Measurements from ENCODE around the gene HOXB1.

The HOXB1 gene

GRCh38 chr17:48554412-48555257, 23.8 kb upstream of the HOXB1 start:
- DNase-seq (ENCODE audit: low read depth, low spot score) = peak; percentile 67

GRCh38 chr17:48553826-48554225, 23.0 kb upstream of the HOXB1 start:
- no peak for DNase-seq (ENCODE audit: low read depth, low spot score)

DNA sequence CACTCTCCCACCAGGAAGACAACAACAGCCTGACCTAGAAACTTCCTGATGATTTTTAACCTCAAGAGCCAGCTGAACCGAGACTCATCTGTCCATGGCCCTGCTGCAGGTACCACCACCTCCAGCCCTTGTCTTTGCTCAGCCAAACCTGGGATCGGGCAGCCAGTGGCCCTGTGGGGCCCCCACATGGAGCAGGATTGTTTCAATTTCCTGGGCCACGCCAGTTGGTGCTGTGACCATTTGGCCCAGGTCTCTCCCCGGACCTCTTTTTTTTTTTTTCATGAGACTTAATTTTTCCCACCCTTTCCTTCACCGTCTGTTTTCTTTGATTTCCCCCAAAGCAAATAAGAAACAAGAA, 22.4 kb upstream of the HOXB1 start:
- DNase-seq (ENCODE audit: low read depth, low spot score) = peak; percentile 42

- peak; percentile 18 for DNase-seq (ENCODE audit: low read depth, low spot score)
Measured at GRCh38 chr17:48552466-48553189, 21.8 kb upstream of the HOXB1 start.

DNA sequence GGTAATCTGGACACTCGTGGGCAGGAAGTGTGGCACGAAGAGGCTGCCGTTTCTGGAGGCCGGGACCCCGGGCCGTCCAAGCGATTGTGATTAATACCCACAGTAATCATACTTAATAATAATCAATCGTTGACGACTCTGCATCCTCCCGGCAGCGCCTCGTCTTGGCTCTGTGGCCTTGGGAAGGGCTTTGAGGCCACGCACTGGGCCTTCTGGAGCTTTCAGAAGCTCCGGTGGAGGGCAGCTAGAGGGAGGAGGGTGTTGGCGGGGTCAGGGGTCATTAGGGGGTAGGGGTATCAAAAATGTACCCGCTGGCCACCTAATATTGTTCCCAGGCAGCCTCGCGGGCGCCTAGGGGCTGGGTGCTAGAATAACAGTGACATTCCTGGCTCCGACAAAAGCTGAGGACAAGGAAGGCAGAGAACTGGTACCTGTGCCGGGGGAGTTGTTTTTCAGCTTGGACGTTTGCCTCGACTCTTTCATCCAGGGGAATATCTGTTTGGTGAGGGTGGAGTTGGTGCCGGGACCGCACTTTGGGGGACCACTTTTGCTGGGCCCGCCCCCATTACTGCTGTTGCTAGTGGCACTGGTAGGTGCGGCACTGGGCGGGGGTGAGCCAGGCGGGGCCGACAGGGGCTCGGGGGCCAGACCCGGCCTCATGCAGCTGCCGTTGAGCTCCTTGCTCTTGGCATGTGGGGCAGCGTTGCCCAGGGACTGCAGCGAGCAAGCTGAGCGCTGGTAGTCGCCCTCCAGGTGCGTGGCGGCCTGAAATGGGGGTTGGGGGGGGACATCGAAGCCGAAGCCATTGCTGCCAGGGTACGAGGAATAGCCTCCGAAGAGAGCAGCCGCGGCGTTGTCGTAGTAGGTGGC, 21.0 kb upstream of the HOXB1 start:
- peak; percentile 64 for DNase-seq (ENCODE audit: low read depth, low spot score)

- DNase-seq (ENCODE audit: low read depth, low spot score) = no peak
Measured at GRCh38 chr17:48551214-48551555, 20.4 kb upstream of the HOXB1 start.

- peak; percentile 77 for DNase-seq (ENCODE audit: low read depth, low spot score)
Measured at GRCh38 chr17:48550502-48551213, 19.8 kb upstream of the HOXB1 start.

GRCh38 chr17:48549914-48550501, 19.2 kb upstream of the HOXB1 start:
- DNase-seq (ENCODE audit: low read depth, low spot score) = peak; percentile 45

DNA sequence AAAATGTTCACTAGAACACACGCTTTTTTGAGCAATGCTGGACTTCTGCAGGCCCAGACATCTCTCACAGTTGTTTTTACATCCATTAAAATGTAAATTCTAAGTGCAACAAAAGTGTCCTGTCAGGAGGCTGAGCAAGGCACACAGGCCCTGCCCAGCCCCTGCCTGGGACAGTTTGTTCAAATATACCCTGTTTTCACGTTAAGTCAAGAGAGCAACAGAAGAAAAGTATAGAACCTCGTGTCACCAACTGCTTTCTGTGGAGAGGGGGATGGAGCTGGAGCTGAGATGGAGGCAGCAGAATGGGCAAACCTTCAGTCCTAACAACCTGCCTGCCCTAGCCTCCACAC, 18.4 kb upstream of the HOXB1 start:
- DNase-seq (ENCODE audit: low read depth, low spot score) = peak; percentile 19

DNA sequence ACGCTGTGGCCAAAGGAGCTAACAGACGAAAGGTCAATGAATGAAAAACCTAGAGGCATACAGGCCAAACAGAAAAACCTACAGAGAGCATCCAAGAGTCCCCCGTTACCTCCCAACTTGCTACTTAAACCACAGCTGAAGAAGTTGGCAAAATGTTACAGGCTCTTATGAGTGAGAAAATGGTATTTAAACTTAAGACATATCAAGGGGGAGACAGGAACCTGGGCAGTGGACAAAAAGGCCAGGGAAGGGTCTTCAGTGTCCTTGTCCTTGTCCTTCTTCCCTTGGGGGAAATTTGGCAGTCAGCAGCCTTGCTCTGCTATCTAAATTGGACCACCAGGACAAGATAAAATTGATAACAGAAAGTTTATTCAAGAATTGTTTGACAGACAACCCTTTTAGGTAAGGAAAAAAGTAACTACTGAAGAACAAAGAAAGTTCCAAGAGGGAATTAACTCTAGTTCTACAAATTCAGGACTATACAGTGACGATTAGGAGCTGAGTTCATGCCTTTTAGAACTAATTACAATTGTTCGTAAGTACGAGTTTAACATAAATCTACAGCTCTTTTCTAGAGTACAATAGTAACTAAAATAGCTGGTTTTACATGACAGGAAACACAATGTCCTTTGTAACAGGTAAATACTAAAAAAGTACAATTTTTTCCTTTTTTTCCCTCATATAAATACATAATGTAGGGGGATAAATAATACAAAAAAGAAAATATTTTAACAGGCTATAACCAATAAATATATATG, 17.9 kb upstream of the HOXB1 start:
- DNase-seq (ENCODE audit: low read depth, low spot score) = no peak

DNA sequence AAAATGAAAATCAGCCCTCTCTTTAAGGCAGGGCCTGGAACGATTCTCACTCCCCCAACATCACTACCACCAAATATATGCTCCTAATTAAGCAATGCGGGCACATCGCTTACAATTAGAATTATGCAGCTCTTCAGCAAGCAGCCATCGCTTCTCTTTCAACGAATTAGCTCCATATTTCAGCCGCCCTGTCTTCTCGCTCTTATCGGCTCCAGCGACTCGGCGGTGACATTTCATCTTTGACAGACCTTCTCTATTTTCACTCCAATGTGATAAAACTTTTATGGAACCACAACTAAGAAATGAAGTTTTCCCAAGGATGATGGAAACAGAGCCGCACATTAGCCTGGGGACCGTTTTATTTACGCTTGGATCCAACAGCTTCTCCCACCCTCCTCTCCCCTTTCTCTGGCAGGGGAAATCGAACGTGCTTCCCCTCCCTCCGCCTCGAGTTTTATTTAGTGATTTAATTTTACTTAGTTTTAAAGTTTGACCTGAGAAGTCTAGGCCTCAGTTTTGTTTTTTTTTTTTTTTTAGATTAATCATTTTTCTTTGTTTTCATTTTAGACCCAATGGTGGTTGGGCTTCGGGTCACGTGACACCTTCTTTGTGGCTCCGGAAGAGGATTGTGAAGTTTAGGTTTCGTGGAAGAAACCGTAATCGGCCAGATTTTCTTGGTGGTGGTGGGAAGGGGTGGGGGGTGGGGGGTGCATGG, 17.2 kb upstream of the HOXB1 start:
- peak; percentile 52 for DNase-seq (ENCODE audit: low read depth, low spot score)

DNA sequence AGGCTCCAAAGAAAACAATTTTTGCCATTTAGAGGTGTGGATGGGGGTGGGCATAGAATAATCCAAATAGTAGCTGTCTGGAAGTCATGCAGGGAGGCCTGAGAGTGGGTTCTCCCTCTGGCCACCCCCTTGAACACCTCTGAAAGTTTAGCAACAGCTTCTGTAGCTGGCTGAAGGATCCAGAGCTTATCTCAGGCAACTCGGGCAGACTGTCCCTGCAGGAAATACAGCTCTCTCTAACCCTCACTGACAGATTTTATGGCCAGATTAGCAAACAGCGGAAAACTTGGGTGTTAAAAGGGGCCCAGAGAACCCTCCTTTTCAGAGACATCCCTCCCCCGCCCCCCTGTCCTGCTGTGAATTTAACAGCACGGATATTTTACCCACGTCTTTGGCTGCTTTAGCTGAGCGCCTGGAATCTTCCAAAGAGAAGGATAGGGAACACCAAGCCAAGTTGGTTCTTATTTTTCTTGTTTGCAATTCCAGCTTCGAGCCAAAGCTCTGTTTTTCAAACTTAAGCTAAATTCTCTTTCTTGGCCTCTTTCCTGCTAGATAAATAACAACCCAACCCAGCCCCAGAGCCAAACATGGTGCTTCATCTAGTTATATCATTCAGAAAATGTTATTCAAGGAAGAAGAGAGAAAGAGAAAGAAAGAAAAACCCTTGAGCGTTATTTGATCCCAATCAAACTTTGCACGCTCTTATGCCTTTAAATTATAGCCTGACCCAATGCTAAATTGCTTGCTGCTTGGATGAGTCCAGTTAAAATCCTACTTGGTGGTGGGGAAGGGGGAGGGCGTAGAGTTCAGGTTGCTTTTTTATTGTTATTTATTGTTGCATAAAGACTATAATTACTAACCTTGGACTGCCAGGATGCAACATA, 16.4 kb upstream of the HOXB1 start:
- peak; percentile 62 for DNase-seq (ENCODE audit: low read depth, low spot score)

GRCh38 chr17:48546137-48546923, 15.5 kb upstream of the HOXB1 start:
- DNase-seq (ENCODE audit: low read depth, low spot score) = peak; percentile 83

DNA sequence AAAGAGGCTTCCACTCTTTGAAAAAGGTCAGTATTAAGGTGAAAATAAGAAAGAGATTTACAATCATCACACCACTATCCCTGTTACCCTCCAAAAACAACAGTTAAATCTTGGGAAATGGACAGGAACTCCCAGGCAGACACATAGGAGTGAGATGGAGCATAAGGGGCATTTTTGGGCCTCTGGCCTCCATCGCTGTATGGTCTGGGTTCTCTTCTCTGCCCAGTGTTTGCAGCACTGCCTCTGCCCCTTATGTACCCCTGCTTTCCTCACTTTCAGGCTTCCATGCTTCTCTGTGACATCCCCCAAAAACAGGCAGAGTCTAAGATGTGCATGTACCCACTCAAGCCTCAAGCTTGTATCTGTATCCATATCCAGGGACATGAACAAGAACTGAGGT, 14.7 kb upstream of the HOXB1 start:
- DNase-seq (ENCODE audit: low read depth, low spot score) = no peak

GRCh38 chr17:48545022-48545375, 14.2 kb upstream of the HOXB1 start, which contains the start of gene HOXB2:
HOXB2 (minus strand) TSS chr17:48545109; CDS start chr17:48544911, 198 bp downstream.
- DNase-seq (ENCODE audit: low read depth, low spot score) = peak; percentile 62

GRCh38 chr17:48544349-48545021, 13.7 kb upstream of the HOXB1 start:
- peak; percentile 77 for DNase-seq (ENCODE audit: low read depth, low spot score)

DNA sequence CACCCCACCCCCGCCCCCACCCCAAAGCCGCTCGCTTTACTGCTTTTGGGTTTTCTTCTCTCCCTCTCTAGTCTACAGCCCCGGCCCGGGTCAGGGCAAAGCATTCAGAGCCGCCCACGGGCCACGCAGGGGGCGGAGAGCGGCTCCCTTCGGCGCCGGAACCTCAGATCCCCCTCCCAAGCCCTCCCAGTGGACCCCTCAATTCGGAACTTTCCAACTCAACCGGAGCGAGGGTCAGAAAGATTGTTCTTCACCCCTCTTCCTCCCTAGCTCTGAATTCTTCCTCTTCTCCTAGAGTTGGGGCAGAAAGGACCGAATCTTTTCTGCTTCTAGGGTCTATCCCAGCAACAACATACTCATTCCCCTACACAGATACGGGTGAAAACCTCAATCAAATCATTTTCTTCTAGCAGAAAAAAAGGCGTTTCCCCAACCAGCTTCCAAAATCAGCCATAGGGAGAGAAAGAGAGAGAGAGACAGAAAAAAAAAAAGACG, 13.1 kb upstream of the HOXB1 start:
- DNase-seq (ENCODE audit: low read depth, low spot score) = no peak
